SK-N-SH (cell line): Measurements from ENCODE around the gene ZNF664. TPM values are rescaled to one million over a fixed set of nuclear protein-coding genes. Genes with fewer than 3 reads are reported as not detected.

Experiments used
- CTCF ChIA-PET: fragments of 300-600, 350-600 bp; formaldehyde crosslinking; extraction: SDS; loops from one replicate; lab custom pipeline; 2021; lab: Yijun Ruan, JAX
- POLR2A ChIA-PET: fragments of 350-600 bp; sonication (Branson Sonifier 250); formaldehyde crosslinking; extraction: SDS; loops from one replicate; lab custom pipeline; 2020; ENCODE audit warnings: antibody characterized with exemption, inconsistent platforms; lab: Yijun Ruan, JAX
- DNase-seq: peaks from one replicate; pipeline ENCODE4 v3.0.0; 2012
- H2AFZ ChIP-seq: fragments of 200-600 bp; sonication (generic); 2 replicates; pipeline ENCODE4 v1.8.1; 2016; ENCODE audit warnings: antibody characterized with exemption, mild to moderate bottlenecking, low read depth
- H3F3A ChIP-seq: fragments of 200-600 bp; sonication (generic); replicated peaks from 2 replicates; pipeline ENCODE3; 2016; ENCODE audit warnings: antibody characterized with exemption, mild to moderate bottlenecking; ENCODE audit not compliant: insufficient read depth
- H3K27ac ChIP-seq, 2 experiments: fragments of 200-500 bp in 1 of 2; fragments of 200-600 bp in 1 of 2; sonication (Bioruptor generic) in 1 of 2; sonication (generic), shearing (Covaris generic) in 1 of 2; 2 replicates each; pipeline versions ENCODE4 v1.5.1 to v1.6.1; 2014 to 2016; ENCODE audit warnings: low read depth in 2 of 2, inconsistent platforms in 1 of 2, low read length in 1 of 2, mild to moderate bottlenecking in 1 of 2, mixed read lengths in 1 of 2
- H3K27me3 ChIP-seq: fragments of 200-600 bp; sonication (generic), shearing (Covaris generic); 2 replicates; pipeline ENCODE4 v1.6.1; 2016; ENCODE audit warnings: mixed run types; ENCODE audit not compliant: insufficient read depth
- H3K36me3 ChIP-seq, 2 experiments: fragments of 200-500 bp in 1 of 2; fragments of 200-600 bp in 1 of 2; sonication (Bioruptor generic) in 1 of 2; sonication (generic) in 1 of 2; replicated peaks in 1 of 2; 2 replicates each; pipeline versions ENCODE3 to v1.5.1; 2014 to 2016; ENCODE audit warnings: low read length in 1 of 2, mild to moderate bottlenecking in 1 of 2; ENCODE audit not compliant: insufficient read depth in 2 of 2, control insufficient read depth in 1 of 2
- H3K4me1 ChIP-seq, 2 experiments: fragments of 200-500 bp in 1 of 2; fragments of 200-600 bp in 1 of 2; sonication (Bioruptor generic) in 1 of 2; sonication (generic), shearing (Covaris generic) in 1 of 2; 2 replicates each; pipeline versions ENCODE4 v1.5.1 to v1.6.1; 2014 to 2016; ENCODE audit warnings: low read depth in 1 of 2, low read length in 1 of 2, mixed run types in 1 of 2; ENCODE audit not compliant: insufficient read depth in 2 of 2, control insufficient read depth in 1 of 2
- H3K4me2 ChIP-seq: fragments of 200-600 bp; sonication (generic), shearing (Covaris generic); 2 replicates; pipeline ENCODE4 v1.6.1; 2017; ENCODE audit warnings: mixed run types
- H3K4me3 ChIP-seq, 2 experiments: fragments of 200-500 bp in 1 of 2; fragments of 200-600 bp in 1 of 2; sonication (Bioruptor generic) in 1 of 2; sonication (generic), shearing (Covaris generic) in 1 of 2; 2 replicates each; pipeline versions ENCODE4 v1.5.1 to v1.8.1; 2014 to 2016; ENCODE audit warnings: low read depth in 2 of 2, inconsistent platforms in 1 of 2, low read length in 1 of 2, mild to moderate bottlenecking in 1 of 2, mixed read lengths in 1 of 2, moderate library complexity in 1 of 2
- H3K79me2 ChIP-seq: fragments of 200-600 bp; sonication (generic); 2 replicates; pipeline ENCODE4 v1.8.1; 2017; ENCODE audit warnings: mild to moderate bottlenecking; ENCODE audit not compliant: insufficient read depth
- H3K9ac ChIP-seq: fragments of 200-600 bp; sonication (generic); 2 replicates; pipeline ENCODE4 v1.6.1; 2017; ENCODE audit warnings: mixed run types
- H3K9me2 ChIP-seq: fragments of 200-600 bp; sonication (generic); 2 replicates; pipeline ENCODE4 v1.6.1; 2017; ENCODE audit warnings: mixed run types
- H3K9me3 ChIP-seq: fragments of 200-600 bp; sonication (generic); 2 replicates; pipeline ENCODE4 v1.6.1; 2017; ENCODE audit warnings: mixed run types, mild to moderate bottlenecking, moderate library complexity
- H4K20me1 ChIP-seq: fragments of 200-600 bp; sonication (generic); 2 replicates; pipeline ENCODE4 v1.6.1; 2017; ENCODE audit warnings: mild to moderate bottlenecking, mixed run types; ENCODE audit not compliant: insufficient read depth
- CTCF ChIP-seq: fragments of 200-600 bp; sonication (generic); IDR thresholded peaks from 2 replicates; pipeline ENCODE4 v1.6.1; 2017; ENCODE audit warnings: antibody characterized with exemption, mild to moderate bottlenecking, moderate library complexity
- EZH2phosphoT487 ChIP-seq: fragments of 200-600 bp; sonication (generic); IDR thresholded peaks from 2 replicates; pipeline ENCODE4 v1.6.1; 2017; ENCODE audit warnings: low read depth, mixed run types, mild to moderate bottlenecking, antibody characterized with exemption, moderate library complexity, borderline replicate concordance
- FOSL2 ChIP-seq: IDR thresholded peaks from 2 replicates; pipeline ENCODE4 v1.4.0; 2012; ENCODE audit warnings: low read depth, mild to moderate bottlenecking, moderate library complexity, borderline replicate concordance
- IRF3 ChIP-seq: fragments of 150-350 bp; IDR thresholded peaks from 2 replicates; pipeline ENCODE4 v1.6.1; 2016; ENCODE audit warnings: mild to moderate bottlenecking, low read depth, low read length
- NFIC ChIP-seq: IDR thresholded peaks from 2 replicates; pipeline ENCODE4 v1.4.0; 2012; ENCODE audit warnings: borderline replicate concordance
- NRF1 ChIP-seq: IDR thresholded peaks from 2 replicates; pipeline ENCODE4 v1.6.1; 2012; ENCODE audit warnings: low read depth, mild to moderate bottlenecking, low read length
- PBX3 ChIP-seq: IDR thresholded peaks from 2 replicates; pipeline ENCODE4; 2012
- RCOR1 ChIP-seq: fragments of 150-350 bp; IDR thresholded peaks from 2 replicates; pipeline ENCODE4 v1.6.1; 2017; ENCODE audit warnings: antibody characterized with exemption, low read length
- REST ChIP-seq: IDR thresholded peaks from 2 replicates; pipeline ENCODE4 v1.6.1; 2012; ENCODE audit warnings: mild to moderate bottlenecking, low read depth, low read length, moderate library complexity
- SMC3 ChIP-seq: IDR thresholded peaks from 2 replicates; pipeline ENCODE4 v1.6.1; 2012; ENCODE audit warnings: low read depth, low read length, improper control_type of control experiment
- USF1 ChIP-seq: IDR thresholded peaks from 2 replicates; pipeline ENCODE4 v1.4.0; 2012; ENCODE audit warnings: low read depth, borderline replicate concordance
- USF2 ChIP-seq: fragments of 150-350 bp; IDR thresholded peaks from 2 replicates; pipeline ENCODE4 v1.6.1; 2017; ENCODE audit warnings: antibody characterized with exemption, low read length, low read depth, borderline replicate concordance
- WGBS: methylation state at CpG from one replicate; pipeline ENCODE4 v1.1.6; 2017; ENCODE audit warnings: low lambda C conversion rate; 5-methylcytosine and 5-hydroxymethylcytosine counted together
- polyA plus RNA-seq, 3 experiments: library from polyadenylated mRNA; depleted of rRNA; stranded (reverse); fragments of >200 nt; gene quantifications; 2 replicates each; pipeline ENCODE4 v1.2.3, GENCODE V29; 2012

ZNF664 gene
- polyA plus RNA-seq, 1 of the 3 experiments (the other 2 are of a cell fraction) = 34.9 TPM

GRCh38 chr12:124007826-124008570, 35.0 kb downstream of the ZNF664 start:
- H3K4me2 ChIP-seq = no peak overlapping the region
- ChIA-PET CTCF (interaction anchor here (0.6 to 0.7 kb wide), 2 partner anchors 12 to 19 kb away, joined by 3 read pairs; no protein-coding TSS in a partner anchor), POLR2A (interaction anchor here (0.6 kb wide), 1 partner anchor 22 kb away, joined by 3 read pairs; no protein-coding TSS in a partner anchor)
- H3K9me3 ChIP-seq = no peaks in the 10 kb centered on the region
- H3K4me1 ChIP-seq = peaks cover 0 to 7% of the 10 kb centered on the region in 2 experiments; a peak in 1 of 4 replicates
- no peaks in the 10 kb centered on the region for H3K27me3 ChIP-seq
- H3K4me3 ChIP-seq = no peak overlapping the region
- H3K36me3 ChIP-seq = peaks cover 32 to 58% of the 10 kb centered on the region in 2 experiments
- TF ChIP-seq USF2 (no peak), NRF1 (no peak), REST (no peak), RCOR1 (no peak)
- 0 out of 2 replicates have a peak, but pooled peaks cover 4% of the 10 kb centered on the region for H4K20me1 ChIP-seq
- 77% methylated on average over 9 of the region's 9 CpGs for WGBS
- H3K9me2 ChIP-seq = no peaks in the 10 kb centered on the region
- peaks cover 10% of the 10 kb centered on the region; the same call in 1 of the 2 replicates for H3K79me2 ChIP-seq
- H3K27ac ChIP-seq = no peak overlapping the region
- no peak overlapping the region for H3K9ac ChIP-seq
- no peak for DNase-seq
- H2AFZ ChIP-seq = no peak overlapping the region
- no peaks in the 10 kb centered on the region for H3F3A ChIP-seq

- H3K27ac ChIP-seq = no peak overlapping the region
- no peak overlapping the region for H2AFZ ChIP-seq
- WGBS = 91% methylated on average over 3 of the region's 3 CpGs
- H3F3A ChIP-seq = no peaks in the 10 kb centered on the region
- peaks cover 10% of the 10 kb centered on the region; the same call in 1 of the 2 replicates for H3K79me2 ChIP-seq
- no peak overlapping the region for H3K9ac ChIP-seq
- H3K27me3 ChIP-seq = no peaks in the 10 kb centered on the region
- 0 out of 2 replicates have a peak, but pooled peaks cover 4% of the 10 kb centered on the region for H4K20me1 ChIP-seq
- CTCF ChIA-PET = interaction anchor here (0.7 kb wide), 1 partner anchor 12 kb away, joined by 3 read pairs; no protein-coding TSS in a partner anchor
- no peak for DNase-seq
- H3K36me3 ChIP-seq = peaks cover 38 to 64% of the 10 kb centered on the region in 2 experiments
- no peak overlapping the region for H3K4me3 ChIP-seq
- H3K9me2 ChIP-seq = no peaks in the 10 kb centered on the region
- POLR2A ChIA-PET = no interaction called here
- no peak overlapping the region for H3K4me2 ChIP-seq
- H3K4me1 ChIP-seq = peaks cover 0 to 7% of the 10 kb centered on the region in 2 experiments; a peak in 1 of 4 replicates
- H3K9me3 ChIP-seq = no peaks in the 10 kb centered on the region
- TF ChIP-seq PBX3 (no peak), EZH2phosphoT487 (no peak), NFIC (no peak), IRF3 (no peak), SMC3 (no peak), FOSL2 (no peak), USF1 (no peak), CTCF (no peak)
These were observed 35.6 kb downstream of the ZNF664 start for GRCh38 chr12:124008595-124008994.
